HG02852 (cell line): ENCODE results near the gene TLL1.

Experiments
- ATAC-seq: cut with Tn5 transposase; IDR thresholded peaks from one replicate; pipeline ENCODE4 v1.9.1; 2021; ENCODE audit warnings: mild to moderate bottlenecking, moderate library complexity; ENCODE audit not compliant: unreplicated experiment

Gene TLL1

GRCh38 chr4:166134285-166134684 is 261.2 kb downstream of the TLL1 start:
- no peak for ATAC-seq

DNA sequence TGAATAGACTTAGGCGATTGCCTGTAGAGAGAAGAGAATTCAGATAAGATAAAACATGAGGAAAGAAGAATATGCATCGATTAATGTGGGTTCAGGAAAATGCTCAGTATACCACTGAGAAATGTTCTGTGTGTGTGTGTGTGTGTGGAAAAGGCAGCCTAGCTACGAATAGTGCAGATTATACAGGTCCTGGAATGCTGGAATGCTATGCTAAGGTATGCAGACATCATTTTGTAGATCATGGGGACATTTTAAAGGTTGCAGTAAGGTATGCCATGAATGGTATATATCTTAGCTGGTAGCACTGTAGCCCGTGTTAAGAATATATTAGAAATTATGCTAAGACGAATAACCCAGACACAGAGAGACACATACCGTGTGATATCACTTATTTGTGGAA is 267.9 kb downstream of the TLL1 start:
- ATAC-seq = no peak

DNA sequence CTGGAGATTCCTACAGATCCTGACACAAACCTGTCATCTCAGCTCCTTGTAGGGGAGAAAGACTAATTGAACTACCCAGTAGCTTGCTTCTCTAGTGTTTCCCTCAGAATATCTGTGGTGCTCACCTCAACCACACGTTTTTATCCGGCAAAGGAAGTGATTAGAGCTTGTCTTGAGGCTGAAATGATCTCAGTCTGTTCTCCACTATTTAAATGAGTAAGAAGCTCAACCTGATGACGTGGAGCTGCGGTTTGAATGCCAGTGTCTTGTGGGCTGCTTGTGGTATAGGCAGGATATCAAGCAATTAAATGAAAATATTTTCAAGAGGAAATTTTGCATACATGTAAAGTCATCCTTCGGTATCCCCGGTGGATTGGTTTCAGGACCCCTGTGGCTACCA is 270.2 kb downstream of the TLL1 start:
- ATAC-seq = no peak

DNA sequence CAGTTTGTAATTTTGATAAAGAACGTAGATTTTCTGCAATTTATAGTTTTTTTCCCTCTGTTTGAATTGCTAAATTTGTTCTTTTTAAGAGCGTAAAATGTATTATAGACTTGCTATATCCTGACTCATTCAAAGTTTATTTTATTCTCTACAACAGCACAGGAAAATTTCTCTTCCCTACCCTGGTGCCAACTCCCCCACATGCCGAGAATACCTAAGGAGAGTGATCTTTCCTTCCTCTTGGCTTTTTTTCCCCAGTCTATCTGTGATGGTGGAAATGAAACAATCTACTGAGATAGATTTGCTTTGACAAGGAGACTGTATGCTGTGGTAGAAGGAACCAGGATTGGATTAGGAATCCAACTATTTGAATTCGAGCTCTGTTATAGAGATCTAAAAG is 271.6 kb downstream of the TLL1 start:
- no peak for ATAC-seq

GRCh38 chr4:166146806-166147540 is 273.9 kb downstream of the TLL1 start:
- ATAC-seq = no peak
